ENCODE results near the gene KCNK7.

KCNK7 gene

GRCh38 chr11:65637794-65638419 is 42.3 kb upstream of the KCNK7 start, which contains the start of gene SIPA1:
SIPA1 (plus strand) TSS chr11:65638101; CDS start chr11:65640922, 2,821 bp downstream.
- H3K9me3 ChIP-seq (ENCODE audit: control insufficient read depth in 1 of 2, low read length in 2 of 2): no peaks in the 10 kb centered on the region
- H3K27me3 ChIP-seq (ENCODE audit: control insufficient read depth in 1 of 2, insufficient read depth in 2 of 2, low read length in 2 of 2): no peaks in the 10 kb centered on the region
- peak within 1 kb of the TSS; percentile 81 for H3K27ac ChIP-seq (ENCODE audit: low read depth, low read length)
- H3K36me3 ChIP-seq (ENCODE audit: control insufficient read depth in 1 of 2, insufficient read depth in 2 of 2, low read length in 2 of 2): peaks cover 20 to 46% of the 10 kb centered on the region in 2 donors
- peaks cover 20 to 39% of the 10 kb centered on the region in 2 donors for H3K4me1 ChIP-seq (ENCODE audit: control insufficient read depth in 1 of 2, insufficient read depth in 2 of 2, low read length in 2 of 2)
- H3K4me3 ChIP-seq (ENCODE audit: low read depth in 1 of 2, low read length in 2 of 2): peak within 1 kb of the TSS; percentile 80
- peak within 1 kb of the TSS; percentile 68 to 81 for H3K9ac ChIP-seq (ENCODE audit: low read depth in 1 of 2, low read length in 2 of 2)

- peaks cover 20 to 47% of the 10 kb centered on the region in 2 donors for H3K36me3 ChIP-seq (ENCODE audit: control insufficient read depth in 1 of 2, insufficient read depth in 2 of 2, low read length in 2 of 2)
- H3K4me1 ChIP-seq (ENCODE audit: control insufficient read depth in 1 of 2, insufficient read depth in 2 of 2, low read length in 2 of 2): peaks cover 20 to 33% of the 10 kb centered on the region in 2 donors
- peak overlapping the region in 1 of 2 donors; percentile 81 for H3K9ac ChIP-seq (ENCODE audit: low read depth in 1 of 2, low read length in 2 of 2)
- H3K27ac ChIP-seq (ENCODE audit: low read depth, low read length): no peak overlapping the region
- no peaks in the 10 kb centered on the region for H3K27me3 ChIP-seq (ENCODE audit: control insufficient read depth in 1 of 2, insufficient read depth in 2 of 2, low read length in 2 of 2)
- H3K4me3 ChIP-seq (ENCODE audit: low read depth in 1 of 2, low read length in 2 of 2): peak overlapping the region in 1 of 2 donors; percentile 40
- no peaks in the 10 kb centered on the region for H3K9me3 ChIP-seq (ENCODE audit: control insufficient read depth in 1 of 2, low read length in 2 of 2)
Measured at GRCh38 chr11:65637032-65637557, 41.5 kb upstream of the KCNK7 start.

- no peaks in the 10 kb centered on the region for H3K27me3 ChIP-seq (ENCODE audit: control insufficient read depth in 1 of 2, insufficient read depth in 2 of 2, low read length in 2 of 2)
- H3K9ac ChIP-seq (ENCODE audit: low read depth in 1 of 2, low read length in 2 of 2): no peak overlapping the region
- H3K36me3 ChIP-seq (ENCODE audit: control insufficient read depth in 1 of 2, insufficient read depth in 2 of 2, low read length in 2 of 2): peaks cover 20 to 52% of the 10 kb centered on the region in 2 donors
- no peaks in the 10 kb centered on the region for H3K9me3 ChIP-seq (ENCODE audit: control insufficient read depth in 1 of 2, low read length in 2 of 2)
- no peak overlapping the region for H3K27ac ChIP-seq (ENCODE audit: low read depth, low read length)
- H3K4me1 ChIP-seq (ENCODE audit: control insufficient read depth in 1 of 2, insufficient read depth in 2 of 2, low read length in 2 of 2): peaks cover 17 to 30% of the 10 kb centered on the region in 2 donors
- no peak overlapping the region for H3K4me3 ChIP-seq (ENCODE audit: low read depth in 1 of 2, low read length in 2 of 2)
Measured at GRCh38 chr11:65636108-65637031, 40.8 kb upstream of the KCNK7 start.

- Histone ChIP-seq H3K27ac (ENCODE audit: low read depth, low read length) (no peak overlapping the region), H3K4me3 (ENCODE audit: low read depth in 1 of 2, low read length in 2 of 2) (no peak overlapping the region), H3K36me3 (ENCODE audit: control insufficient read depth in 1 of 2, insufficient read depth in 2 of 2, low read length in 2 of 2) (peaks cover 25 to 58% of the 10 kb centered on the region in 2 donors), H3K27me3 (ENCODE audit: control insufficient read depth in 1 of 2, insufficient read depth in 2 of 2, low read length in 2 of 2) (no peaks in the 10 kb centered on the region), H3K9ac (ENCODE audit: low read depth in 1 of 2, low read length in 2 of 2) (no peak overlapping the region), H3K9me3 (ENCODE audit: control insufficient read depth in 1 of 2, low read length in 2 of 2) (no peaks in the 10 kb centered on the region), H3K4me1 (ENCODE audit: control insufficient read depth in 1 of 2, insufficient read depth in 2 of 2, low read length in 2 of 2) (peaks cover 15 to 22% of the 10 kb centered on the region in 2 donors)
Measured at GRCh38 chr11:65634905-65635731, 39.5 kb upstream of the KCNK7 start.

- Histone ChIP-seq H3K36me3 (ENCODE audit: control insufficient read depth in 1 of 2, insufficient read depth in 2 of 2, low read length in 2 of 2) (peaks cover 29 to 65% of the 10 kb centered on the region in 2 donors), H3K4me1 (ENCODE audit: control insufficient read depth in 1 of 2, insufficient read depth in 2 of 2, low read length in 2 of 2) (peaks cover 15% of the 10 kb centered on the region in 2 donors), H3K9ac (ENCODE audit: low read depth in 1 of 2, low read length in 2 of 2) (no peak overlapping the region), H3K9me3 (ENCODE audit: control insufficient read depth in 1 of 2, low read length in 2 of 2) (no peaks in the 10 kb centered on the region), H3K27ac (ENCODE audit: low read depth, low read length) (no peak overlapping the region), H3K27me3 (ENCODE audit: control insufficient read depth in 1 of 2, insufficient read depth in 2 of 2, low read length in 2 of 2) (no peaks in the 10 kb centered on the region), H3K4me3 (ENCODE audit: low read depth in 1 of 2, low read length in 2 of 2) (no peak overlapping the region)
Measured at GRCh38 chr11:65634440-65634839, 38.8 kb upstream of the KCNK7 start.

GRCh38 chr11:65634109-65634436 is 38.5 kb upstream of the KCNK7 start:
- H3K9me3 ChIP-seq (ENCODE audit: control insufficient read depth in 1 of 2, low read length in 2 of 2): no peaks in the 10 kb centered on the region

GRCh38 chr11:65633390-65634108 is 37.9 kb upstream of the KCNK7 start:
- no peak overlapping the region for H3K4me3 ChIP-seq (ENCODE audit: low read depth in 1 of 2, low read length in 2 of 2)
- H3K36me3 ChIP-seq (ENCODE audit: control insufficient read depth in 1 of 2, insufficient read depth in 2 of 2, low read length in 2 of 2): peaks cover 38 to 72% of the 10 kb centered on the region in 2 donors
- no peaks in the 10 kb centered on the region for H3K9me3 ChIP-seq (ENCODE audit: control insufficient read depth in 1 of 2, low read length in 2 of 2)
- H3K4me1 ChIP-seq (ENCODE audit: control insufficient read depth in 1 of 2, insufficient read depth in 2 of 2, low read length in 2 of 2): peaks cover 11 to 15% of the 10 kb centered on the region in 2 donors
- H3K27ac ChIP-seq (ENCODE audit: low read depth, low read length): no peak overlapping the region
- H3K27me3 ChIP-seq (ENCODE audit: control insufficient read depth in 1 of 2, insufficient read depth in 2 of 2, low read length in 2 of 2): no peaks in the 10 kb centered on the region
- H3K9ac ChIP-seq (ENCODE audit: low read depth in 1 of 2, low read length in 2 of 2): no peak overlapping the region

More at GRCh38 chr11:65634109-65634436, 38.5 kb upstream of the KCNK7 start:
- Histone ChIP-seq H3K27me3 (ENCODE audit: control insufficient read depth in 1 of 2, insufficient read depth in 2 of 2, low read length in 2 of 2) (no peaks in the 10 kb centered on the region), H3K36me3 (ENCODE audit: control insufficient read depth in 1 of 2, insufficient read depth in 2 of 2, low read length in 2 of 2) (peaks cover 33 to 69% of the 10 kb centered on the region in 2 donors), H3K9ac (ENCODE audit: low read depth in 1 of 2, low read length in 2 of 2) (no peak overlapping the region), H3K4me3 (ENCODE audit: low read depth in 1 of 2, low read length in 2 of 2) (no peak overlapping the region), H3K27ac (ENCODE audit: low read depth, low read length) (no peak overlapping the region), H3K4me1 (ENCODE audit: control insufficient read depth in 1 of 2, insufficient read depth in 2 of 2, low read length in 2 of 2) (peaks cover 15% of the 10 kb centered on the region in 2 donors)

- Histone ChIP-seq H3K4me1 (ENCODE audit: control insufficient read depth in 1 of 2, insufficient read depth in 2 of 2, low read length in 2 of 2) (no peaks in the 10 kb centered on the region), H3K27me3 (ENCODE audit: control insufficient read depth in 1 of 2, insufficient read depth in 2 of 2, low read length in 2 of 2) (no peaks in the 10 kb centered on the region), H3K36me3 (ENCODE audit: control insufficient read depth in 1 of 2, insufficient read depth in 2 of 2, low read length in 2 of 2) (peaks cover 50 to 85% of the 10 kb centered on the region in 2 donors), H3K9me3 (ENCODE audit: control insufficient read depth in 1 of 2, low read length in 2 of 2) (no peaks in the 10 kb centered on the region), H3K4me3 (ENCODE audit: low read depth in 1 of 2, low read length in 2 of 2) (no peak overlapping the region), H3K9ac (ENCODE audit: low read depth in 1 of 2, low read length in 2 of 2) (no peak overlapping the region), H3K27ac (ENCODE audit: low read depth, low read length) (no peak overlapping the region)
Measured at GRCh38 chr11:65630215-65630614, 34.6 kb upstream of the KCNK7 start.

- Histone ChIP-seq H3K27me3 (ENCODE audit: control insufficient read depth in 1 of 2, insufficient read depth in 2 of 2, low read length in 2 of 2) (no peaks in the 10 kb centered on the region), H3K9ac (ENCODE audit: low read depth in 1 of 2, low read length in 2 of 2) (no peak overlapping the region), H3K27ac (ENCODE audit: low read depth, low read length) (no peak overlapping the region), H3K4me1 (ENCODE audit: control insufficient read depth in 1 of 2, insufficient read depth in 2 of 2, low read length in 2 of 2) (no peaks in the 10 kb centered on the region), H3K9me3 (ENCODE audit: control insufficient read depth in 1 of 2, low read length in 2 of 2) (no peaks in the 10 kb centered on the region), H3K36me3 (ENCODE audit: control insufficient read depth in 1 of 2, insufficient read depth in 2 of 2, low read length in 2 of 2) (peaks cover 44 to 85% of the 10 kb centered on the region in 2 donors), H3K4me3 (ENCODE audit: low read depth in 1 of 2, low read length in 2 of 2) (no peak overlapping the region)
Measured at GRCh38 chr11:65629579-65629978, 34.0 kb upstream of the KCNK7 start.

All from duodenal mucosa (tissue), 2 donors.